NCI-H526 (cell line): ENCODE results near the gene FOXR2.

ENCODE experiments used
- DNase-seq, 2 experiments: peaks; one replicate each; lab custom pipeline; 2025; lab: John Stamatoyannopoulos, UW

FOXR2 gene, protein sequence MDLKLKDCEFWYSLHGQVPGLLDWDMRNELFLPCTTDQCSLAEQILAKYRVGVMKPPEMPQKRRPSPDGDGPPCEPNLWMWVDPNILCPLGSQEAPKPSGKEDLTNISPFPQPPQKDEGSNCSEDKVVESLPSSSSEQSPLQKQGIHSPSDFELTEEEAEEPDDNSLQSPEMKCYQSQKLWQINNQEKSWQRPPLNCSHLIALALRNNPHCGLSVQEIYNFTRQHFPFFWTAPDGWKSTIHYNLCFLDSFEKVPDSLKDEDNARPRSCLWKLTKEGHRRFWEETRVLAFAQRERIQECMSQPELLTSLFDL

DNA sequence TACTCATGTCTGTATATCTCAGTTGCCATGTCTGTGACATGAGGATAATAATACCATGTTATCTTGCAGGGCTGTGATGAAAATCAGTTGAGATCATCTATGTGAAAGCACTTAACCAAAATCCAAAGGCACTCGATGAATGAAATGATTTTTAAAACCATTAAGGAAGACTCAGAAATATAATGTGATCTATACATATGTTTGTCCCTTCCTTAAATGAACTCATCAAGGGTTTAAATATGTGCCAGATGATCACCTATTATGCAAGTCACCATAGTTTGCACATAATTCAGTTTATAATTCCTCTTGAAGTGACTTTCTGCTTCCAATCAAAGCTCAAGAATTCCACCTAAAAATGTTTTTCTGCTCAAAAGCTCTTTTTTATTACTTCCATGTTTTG is at the start of gene FOXR2:
FOXR2 (plus strand) TSS at position 301 of the 400 bp plus-strand sequence. CDS start 312 bp downstream, outside the sequence.
- DNase-seq: no peak

DNA sequence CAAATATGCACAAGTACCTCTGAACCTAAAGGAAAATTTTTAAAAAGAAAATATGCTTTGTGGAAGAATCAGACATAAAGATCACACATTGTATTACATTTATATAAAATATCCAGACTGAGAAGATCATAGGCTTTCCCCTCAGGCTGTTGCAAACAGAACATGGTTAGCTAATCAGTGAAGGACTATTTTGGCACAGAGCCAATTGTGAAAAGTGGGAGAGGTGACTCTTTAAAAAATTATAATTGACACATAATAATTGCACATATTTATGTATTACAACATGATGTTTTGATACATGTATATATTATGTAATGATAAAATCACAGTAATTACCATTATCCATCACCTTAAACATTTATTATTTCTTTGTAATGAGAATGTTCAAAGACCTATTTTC is 44.1 kb upstream of the FOXR2 start:
- no peak for DNase-seq

DNA sequence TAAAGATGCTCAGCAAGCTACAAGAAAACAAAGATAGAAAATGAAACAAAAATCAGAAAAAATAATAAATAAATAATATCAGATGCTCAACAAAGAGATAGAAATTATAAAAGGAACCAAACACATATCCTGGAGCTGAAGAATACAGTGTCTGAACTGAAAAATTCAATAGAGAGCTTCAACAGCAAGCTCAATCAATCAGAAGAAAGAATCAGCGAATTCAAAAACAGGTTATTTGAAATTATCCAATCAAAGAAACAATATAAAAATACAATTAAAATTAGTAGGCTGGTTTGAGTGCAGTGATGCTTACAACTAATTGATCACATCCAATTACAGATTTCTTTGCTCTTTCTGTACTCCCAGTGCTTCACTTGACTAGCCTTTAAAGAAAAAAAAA is 40.8 kb upstream of the FOXR2 start:
- no peak for DNase-seq

DNA sequence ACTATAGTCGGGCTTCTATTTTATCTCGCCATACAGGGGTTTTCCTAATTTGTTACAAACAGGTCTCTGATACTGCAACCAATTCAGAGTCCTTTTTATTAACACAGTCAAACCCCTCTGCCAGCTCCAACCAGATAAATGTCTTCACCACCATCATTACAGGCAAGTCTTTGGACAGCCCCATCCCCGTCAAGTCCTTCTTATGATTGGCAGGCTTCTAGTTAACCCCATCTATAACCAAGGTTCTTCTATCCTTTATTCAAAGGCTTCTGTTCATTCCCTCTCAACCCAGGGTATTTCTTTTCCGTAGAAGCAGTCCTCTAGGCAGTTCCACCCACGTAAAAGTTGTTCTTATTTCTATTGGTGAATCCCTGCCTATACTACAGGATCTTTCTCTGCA is 29.9 kb upstream of the FOXR2 start:
- DNase-seq: no peak

DNA sequence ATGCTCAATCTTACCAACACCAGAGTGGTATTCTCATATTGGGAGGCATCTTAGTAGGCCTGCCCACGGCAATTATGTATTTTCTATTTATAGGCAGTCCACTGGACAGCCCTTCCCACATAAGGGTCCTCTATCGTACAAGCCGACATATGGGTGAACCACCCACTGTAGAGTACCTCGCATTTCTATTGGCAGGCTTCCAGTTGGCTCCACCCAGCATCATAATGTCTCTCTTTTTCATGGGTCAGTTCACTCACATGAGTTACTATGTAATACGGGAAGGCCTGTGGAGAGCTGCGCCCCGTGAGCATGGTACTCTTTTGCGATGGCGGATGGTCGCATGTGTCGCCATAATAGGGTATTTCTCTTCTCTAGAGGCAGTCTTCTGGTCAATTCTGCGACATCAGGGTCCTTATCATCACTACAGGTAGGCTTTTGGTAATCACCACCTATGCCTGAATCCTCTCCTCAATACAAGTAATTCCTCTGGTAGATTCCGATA is 29.4 kb upstream of the FOXR2 start:
- DNase-seq: no peak

DNA sequence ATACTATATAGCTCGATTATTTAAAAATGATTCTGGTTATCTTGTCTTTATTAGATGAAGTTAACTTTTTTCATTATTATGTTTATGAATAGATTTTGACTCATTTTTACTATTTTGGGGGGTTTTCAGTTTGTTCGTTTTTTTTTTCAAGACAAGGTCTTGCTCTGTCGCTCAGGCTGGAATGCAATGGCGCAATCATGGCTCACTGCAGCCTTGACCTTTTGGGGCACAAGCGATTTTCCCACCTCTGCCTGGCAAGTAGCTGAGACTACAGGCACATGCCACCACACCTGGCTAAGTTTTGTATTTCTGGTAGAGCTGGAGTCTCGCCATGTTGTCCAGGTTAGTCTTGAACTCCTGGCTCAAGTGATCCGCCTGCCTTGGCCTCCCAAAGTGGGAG is 24.9 kb upstream of the FOXR2 start:
- DNase-seq: no peak

DNA sequence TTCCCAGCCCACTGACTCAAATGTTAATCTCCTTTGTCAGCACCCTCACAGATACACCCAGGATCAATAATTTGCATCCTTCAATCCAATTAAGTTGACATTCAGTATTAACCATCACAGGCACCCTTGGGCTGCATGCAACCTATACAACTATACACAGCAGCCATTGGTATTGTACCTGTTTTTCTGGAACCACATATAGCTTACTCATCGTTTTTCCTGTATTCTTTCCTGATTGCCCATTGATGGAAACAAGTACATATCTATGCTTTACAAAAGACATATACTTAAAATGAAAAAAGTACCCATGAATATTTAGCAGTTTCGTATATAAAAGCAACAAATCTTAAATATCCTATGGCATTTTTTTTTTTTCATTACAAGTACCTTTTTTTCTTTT is 3.7 kb upstream of the FOXR2 start:
- DNase-seq: no peak

DNA sequence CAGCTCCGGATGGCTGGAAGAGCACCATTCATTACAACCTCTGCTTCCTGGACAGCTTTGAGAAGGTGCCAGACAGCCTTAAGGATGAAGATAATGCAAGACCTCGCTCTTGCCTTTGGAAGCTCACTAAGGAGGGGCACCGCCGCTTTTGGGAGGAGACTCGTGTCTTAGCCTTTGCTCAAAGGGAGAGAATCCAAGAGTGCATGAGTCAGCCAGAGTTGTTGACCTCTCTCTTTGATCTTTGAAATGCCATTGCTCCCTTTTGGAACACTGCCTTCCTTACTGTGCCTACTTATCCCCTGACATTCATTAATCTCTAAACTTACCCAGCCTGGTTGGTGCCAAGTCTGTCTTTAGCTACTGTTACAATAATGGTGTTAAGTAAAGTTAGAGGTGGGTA is 1.2 kb downstream of the FOXR2 start:
- DNase-seq: no peak

DNA sequence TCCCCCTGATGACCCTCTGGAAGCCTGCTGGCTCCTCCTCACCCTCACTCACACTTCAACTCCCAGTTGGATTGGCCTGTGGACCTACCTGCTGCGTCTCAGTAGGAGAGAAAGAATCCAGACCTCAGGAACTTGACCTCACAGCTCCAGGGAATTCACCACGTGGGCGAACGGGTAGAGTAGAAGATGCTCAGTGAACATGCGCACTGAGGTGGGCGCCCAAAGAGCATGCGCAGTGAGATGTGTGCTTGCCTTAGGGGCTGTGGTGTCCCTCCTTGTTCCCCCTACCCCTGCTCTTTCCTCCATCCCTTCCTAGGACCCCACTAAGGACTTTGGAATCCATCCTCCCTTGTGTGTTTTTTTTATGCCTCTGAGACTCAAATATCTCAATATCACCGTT is 12.9 kb downstream of the FOXR2 start:
- DNase-seq: no peak

DNA sequence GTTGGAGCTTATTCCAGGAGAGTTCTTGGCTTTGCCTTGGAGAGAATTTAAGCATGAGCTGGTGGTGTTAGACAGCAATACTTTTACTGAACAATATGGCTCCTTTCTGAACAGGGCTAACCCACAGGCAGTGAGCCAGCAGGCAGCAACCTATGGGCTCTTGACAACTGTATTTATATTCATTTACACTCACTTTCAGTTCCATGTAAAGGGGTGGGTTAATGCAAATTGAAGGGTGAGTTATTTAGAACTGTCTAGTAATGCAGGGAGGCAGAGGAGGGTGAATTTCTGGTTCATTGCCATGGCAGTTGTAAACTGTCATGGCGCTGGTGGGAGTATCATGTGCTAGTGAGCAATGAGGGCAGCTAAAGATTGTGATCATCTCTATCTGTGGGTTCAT is 15.7 kb downstream of the FOXR2 start:
- DNase-seq: no peak

DNA sequence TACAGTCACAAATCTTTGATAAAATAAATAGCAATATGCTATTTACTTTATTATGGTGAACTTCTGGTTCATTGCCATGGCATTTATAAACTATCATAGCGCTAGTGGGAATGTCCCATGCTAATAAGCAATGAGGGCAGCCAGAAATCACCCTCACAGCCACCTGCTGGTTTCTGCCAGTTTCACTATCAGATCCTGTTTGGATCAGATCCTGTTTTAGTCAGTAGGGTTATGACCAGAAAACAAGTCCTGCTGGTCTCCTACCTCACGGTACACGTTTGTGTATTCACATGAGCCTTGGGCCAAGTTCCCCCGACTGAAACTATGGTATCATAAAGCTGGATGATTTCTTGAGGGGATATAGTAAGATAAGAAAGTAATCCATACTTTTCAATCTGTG is 17.7 kb downstream of the FOXR2 start:
- DNase-seq: no peak

DNA sequence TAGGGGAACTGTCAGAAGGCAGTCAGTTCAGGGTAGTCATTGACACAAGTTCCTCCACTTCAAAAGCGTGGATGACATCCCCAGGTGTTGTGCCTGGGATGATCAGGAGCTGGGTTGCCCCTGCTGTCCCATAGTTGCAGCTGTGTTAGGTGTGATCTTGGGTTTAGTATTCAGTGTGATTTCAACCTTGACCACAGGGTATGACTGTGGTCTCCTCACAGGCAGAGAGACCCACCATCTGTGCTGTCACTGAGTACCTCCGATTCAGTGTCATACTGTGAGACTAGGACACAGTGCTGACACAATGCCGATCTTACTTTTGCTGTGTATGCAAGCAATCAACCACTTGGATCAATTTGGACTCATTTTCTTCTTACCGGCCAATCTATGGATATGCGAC is 25.2 kb downstream of the FOXR2 start:
- no peak for DNase-seq

DNA sequence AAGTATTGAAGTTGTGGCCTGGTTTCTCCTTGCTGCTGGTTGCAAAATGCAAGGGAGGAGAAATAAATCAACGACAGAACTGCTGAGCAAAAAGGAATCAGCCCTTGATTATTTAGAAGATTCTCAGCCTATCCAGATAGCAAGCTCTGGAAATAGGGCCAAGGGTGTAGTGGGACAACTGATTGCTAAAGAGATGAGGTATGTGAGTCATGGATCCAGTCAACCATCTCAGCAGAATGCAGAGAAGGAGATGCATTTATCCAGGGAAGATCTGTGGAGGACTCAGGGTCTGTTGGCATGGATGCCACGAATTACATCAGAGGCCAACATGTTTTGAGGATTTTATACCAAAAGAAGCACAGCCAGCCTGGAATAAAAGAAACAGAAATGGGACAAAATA is 36.7 kb downstream of the FOXR2 start:
- no peak for DNase-seq

DNA sequence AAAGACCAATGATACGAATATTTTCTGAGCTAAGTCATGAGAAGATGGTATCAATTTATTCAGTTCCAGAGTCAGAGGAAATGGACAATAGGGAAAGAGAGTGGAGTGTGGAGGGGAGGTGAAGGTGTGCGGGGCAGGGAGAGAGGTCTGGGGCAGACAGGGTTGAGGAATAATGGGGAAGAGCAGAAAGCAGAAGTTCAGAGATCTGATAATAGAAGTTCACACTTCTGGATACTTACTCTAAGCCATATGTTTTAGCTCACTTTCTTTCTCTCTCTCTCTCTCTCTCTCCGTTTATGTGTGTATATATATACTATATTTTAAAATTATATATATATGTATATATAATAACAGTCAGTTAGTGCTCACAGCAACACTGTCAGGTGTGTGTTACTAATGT is 40.4 kb downstream of the FOXR2 start:
- no peak for DNase-seq

DNA sequence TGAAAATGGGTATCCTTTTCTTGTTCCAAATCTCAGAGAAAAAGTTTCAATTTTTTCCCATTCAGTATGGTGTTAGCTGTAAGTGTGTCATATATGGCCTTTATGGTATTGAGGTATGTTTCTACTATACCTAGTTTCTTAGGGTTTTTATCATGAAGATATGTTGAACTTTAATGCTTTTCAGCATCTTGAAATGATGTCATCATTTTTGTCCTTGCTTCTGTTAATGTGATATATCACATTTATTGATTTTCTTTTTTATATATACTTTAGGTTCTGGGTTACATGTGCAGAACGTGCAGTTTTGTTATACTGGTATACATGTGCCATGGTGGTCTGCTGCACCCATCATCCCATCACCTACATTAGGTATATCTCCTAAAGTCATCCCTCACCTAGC is 44.9 kb downstream of the FOXR2 start:
- no peak for DNase-seq
